H1 (cell line): Measurements from ENCODE around the gene ZNF33B. TPM values are rescaled to one million over a fixed set of nuclear protein-coding genes. Genes with fewer than 3 reads are reported as not detected.

Experiments
- CTCF ChIA-PET: fragments of 300-600 bp; sonication (Branson Sonifier 250); formaldehyde crosslinking; loops from one replicate; lab custom pipeline; 2021; ENCODE audit not compliant: partially characterized antibody; lab: Charles Lee
- POLR2A ChIA-PET: fragments of 300-600 bp; sonication (Branson Sonifier 250); formaldehyde crosslinking; loops from one replicate; lab custom pipeline; 2021; ENCODE audit warnings: inconsistent platforms; ENCODE audit not compliant: partially characterized antibody; lab: Charles Lee
- DNase-seq, 2 experiments: peaks; one replicate each; pipeline versions ENCODE4 v3.0.0 to v3.0.0-alpha.2; 2010 to 2022; ENCODE audit warnings: low spot score in 2 of 2, low read depth in 1 of 2, mixed read lengths in 1 of 2
- FAIRE-seq: peaks from 2 replicates; lab custom pipeline; 2011; peaks lifted over from hg19 to GRCh38; lab: Jason Lieb, UNC
- H2AFZ ChIP-seq: 2 replicates; pipeline ENCODE4 v1.8.1; 2012; ENCODE audit warnings: low read length, inconsistent platforms
- H2AK5ac ChIP-seq: 2 replicates; pipeline ENCODE4 v1.6.1; 2013; ENCODE audit warnings: low read depth, low read length
- H2BK120ac ChIP-seq: replicated peaks from 2 replicates; pipeline ENCODE3; 2013; ENCODE audit warnings: low read depth, low read length, inconsistent platforms
- H2BK12ac ChIP-seq: 2 replicates; pipeline ENCODE4 v1.6.1; 2013; ENCODE audit warnings: low read depth, low read length
- H2BK15ac ChIP-seq: 2 replicates; pipeline ENCODE4 v1.6.1; 2013; ENCODE audit warnings: low read length
- H2BK20ac ChIP-seq: 2 replicates; pipeline ENCODE4 v1.6.1; 2013; ENCODE audit warnings: low read length
- H2BK5ac ChIP-seq: 2 replicates; pipeline ENCODE4 v1.6.1; 2013; ENCODE audit warnings: low read depth, low read length
- H3K14ac ChIP-seq: 2 replicates; pipeline ENCODE4 v1.6.1; 2013; ENCODE audit warnings: inconsistent platforms; ENCODE audit not compliant: insufficient read length
- H3K18ac ChIP-seq: 2 replicates; pipeline ENCODE4 v1.6.1; 2013; ENCODE audit warnings: low read length; ENCODE audit errors: extremely low read depth
- H3K23ac ChIP-seq: 2 replicates; pipeline ENCODE4 v1.6.1; 2013; ENCODE audit warnings: inconsistent platforms; ENCODE audit not compliant: insufficient read length
- H3K23me2 ChIP-seq: 2 replicates; pipeline ENCODE4 v1.6.1; 2013; ENCODE audit warnings: low read depth, low read length
- H3K27ac ChIP-seq: 2 replicates; pipeline ENCODE4 v1.6.1; 2011; ENCODE audit warnings: low read depth, low read length, inconsistent platforms
- H3K27me3 ChIP-seq, 4 experiments: replicated peaks in 1 of 4; 1 replicate in 1 of 4; 2 replicates in 3 of 4; pipeline versions ENCODE4 v1.6.1 to v1.8.1; 2011 to 2013; ENCODE audit warnings: low read length in 3 of 4, mild to moderate bottlenecking in 3 of 4, inconsistent platforms in 2 of 4, mixed read lengths in 2 of 4, moderate library complexity in 1 of 4; ENCODE audit not compliant: control insufficient read depth in 3 of 4, insufficient read depth in 3 of 4; ENCODE audit errors: extremely low read depth in 1 of 4
- H3K36me3 ChIP-seq, 4 experiments: 2 replicates each; pipeline versions ENCODE4 v1.6.1 to v1.8.1; 2011 to 2013; ENCODE audit warnings: mild to moderate bottlenecking in 4 of 4, low read length in 3 of 4, moderate library complexity in 2 of 4, control low read depth in 1 of 4, inconsistent platforms in 1 of 4; ENCODE audit not compliant: insufficient read depth in 4 of 4, control insufficient read depth in 2 of 4
- H3K4ac ChIP-seq: replicated peaks from 2 replicates; pipeline ENCODE3; 2013; ENCODE audit warnings: low read length, low read depth, mixed read lengths, inconsistent platforms; ENCODE audit not compliant: insufficient read length
- H3K4me1 ChIP-seq, 4 experiments: replicated peaks in 1 of 4; 1 replicate in 1 of 4; 2 replicates in 3 of 4; pipeline versions ENCODE4 v1.6.1 to v1.8.1; 2011 to 2013; ENCODE audit warnings: low read length in 3 of 4, inconsistent platforms in 2 of 4, mixed read lengths in 1 of 4; ENCODE audit not compliant: insufficient read depth in 4 of 4, control insufficient read depth in 3 of 4
- H3K4me2 ChIP-seq, 2 experiments: 2 replicates each; pipeline versions ENCODE4 v1.6.1 to v1.8.1; 2011 to 2013; ENCODE audit warnings: low read depth in 2 of 2, low read length in 2 of 2, control low read depth in 1 of 2, inconsistent platforms in 1 of 2, mild to moderate bottlenecking in 1 of 2; ENCODE audit not compliant: insufficient read depth in 1 of 2
- H3K4me3 ChIP-seq, 4 experiments: fragments of 200-600, 300-600 bp in 1 of 4; sonication (generic), shearing (Covaris generic), sonication (Bioruptor Twin) in 1 of 4; 2 replicates each; pipeline versions ENCODE4 v1.5.1 to v1.8.1; 2011 to 2016; ENCODE audit warnings: low read length in 4 of 4, low read depth in 3 of 4, control low read depth in 2 of 4, inconsistent platforms in 2 of 4, mild to moderate bottlenecking in 2 of 4, mixed read lengths in 1 of 4, moderate library complexity in 1 of 4; ENCODE audit not compliant: insufficient read depth in 2 of 4; ENCODE audit errors: extremely low read depth in 1 of 4
- H3K56ac ChIP-seq: replicated peaks from 2 replicates; pipeline ENCODE3; 2013; ENCODE audit warnings: low read depth, mild to moderate bottlenecking, mixed read lengths, low read length, inconsistent platforms; ENCODE audit not compliant: insufficient read length
- H3K79me1 ChIP-seq: 2 replicates; pipeline ENCODE4 v1.6.1; 2013; ENCODE audit warnings: low read depth, low read length, control low read depth
- H3K79me2 ChIP-seq, 2 experiments: 2 replicates each; pipeline versions ENCODE4 v1.6.1 to v1.8.1; 2012 to 2013; ENCODE audit warnings: low read length in 2 of 2, mild to moderate bottlenecking in 2 of 2, inconsistent platforms in 1 of 2; ENCODE audit not compliant: insufficient read depth in 2 of 2, control insufficient read depth in 1 of 2
- H3K9ac ChIP-seq, 4 experiments: replicated peaks in 1 of 4; 1 replicate in 1 of 4; 2 replicates in 3 of 4; pipeline versions ENCODE4 v1.6.1 to v1.8.1; 2011 to 2013; ENCODE audit warnings: low read depth in 3 of 4, low read length in 3 of 4, control low read depth in 2 of 4, mild to moderate bottlenecking in 2 of 4, moderate library complexity in 2 of 4, inconsistent platforms in 1 of 4; ENCODE audit errors: extremely low read depth in 1 of 4
- H3K9me3 ChIP-seq, 2 experiments: 2 replicates each; pipeline versions ENCODE4 v1.6.1 to v1.8.1; 2012 to 2013; ENCODE audit warnings: mild to moderate bottlenecking in 2 of 2, moderate library complexity in 2 of 2, control low read depth in 1 of 2, inconsistent platforms in 1 of 2, low read depth in 1 of 2, low read length in 1 of 2, mixed read lengths in 1 of 2; ENCODE audit not compliant: insufficient read depth in 2 of 2
- H4K20me1 ChIP-seq, 2 experiments: replicated peaks in 1 of 2; 2 replicates each; pipeline versions ENCODE3 to v1.8.1; 2011 to 2013; ENCODE audit warnings: inconsistent platforms in 2 of 2, low read length in 2 of 2, mild to moderate bottlenecking in 1 of 2; ENCODE audit not compliant: insufficient read depth in 2 of 2, control insufficient read depth in 1 of 2
- H4K5ac ChIP-seq: 2 replicates; pipeline ENCODE4 v1.6.1; 2013; ENCODE audit warnings: low read length, low read depth, mixed read lengths, inconsistent platforms; ENCODE audit not compliant: insufficient read length
- H4K8ac ChIP-seq: 2 replicates; pipeline ENCODE4 v1.8.0; 2013; ENCODE audit warnings: mild to moderate bottlenecking, moderate library complexity, low read length, inconsistent platforms; ENCODE audit not compliant: insufficient read depth; ENCODE audit errors: extremely low read depth
- H4K91ac ChIP-seq: replicated peaks from 2 replicates; pipeline ENCODE3; 2013; ENCODE audit warnings: low read length, mixed read lengths, inconsistent platforms; ENCODE audit not compliant: insufficient read length
- WGBS, 2 experiments: shearing (Covaris generic) in 1 of 2; methylation state at CpG; one replicate each; pipeline versions ENCODE4 v1.1.6 to v1.1.7; 2013 to 2015; ENCODE audit warnings: low lambda C conversion rate in 2 of 2, mixed read lengths in 2 of 2, inconsistent platforms in 1 of 2, low coverage in 1 of 2, missing lambda C conversion rate in 1 of 2; ENCODE audit not compliant: insufficient replicate concordance in 2 of 2, insufficient coverage in 1 of 2, insufficient read length in 1 of 2; ENCODE audit errors: extremely low coverage in 1 of 2, missing lambda C conversion rate in 1 of 2; 5-methylcytosine and 5-hydroxymethylcytosine counted together
- polyA plus RNA-seq, 7 experiments: library from polyadenylated mRNA; depleted of rRNA in 3 of 7; stranded (reverse) in 5 of 7; unstranded in 2 of 7; fragments of >200 nt in 5 of 7; fragments of 200-250 nt in 2 of 7; gene quantifications; 1 replicate in 5 of 7; 2 replicates in 1 of 7; 4 replicates in 1 of 7; pipeline versions ENCODE4 v1.2.1 to v1.2.3, GENCODE V29; 2011 to 2013; ENCODE audit warnings: missing spikeins in 2 of 7, mixed read lengths in 2 of 7
- total RNA-seq: library from RNA; stranded (reverse); fragmentation: NEBNext Ultra II Directional; extraction: Animal tissue kit (Norgen Biotek cat#: 25700); gene quantifications from 2 replicates; pipeline ENCODE4 v1.2.1, GENCODE V29; 2021

ZNF33B gene
- total and polyA plus RNA-seq, 2 of the 8 experiments (the other 6 are each of a cell fraction or from before 2014, with no cell fraction given) = 10.7 to 33.4 TPM

DNA sequence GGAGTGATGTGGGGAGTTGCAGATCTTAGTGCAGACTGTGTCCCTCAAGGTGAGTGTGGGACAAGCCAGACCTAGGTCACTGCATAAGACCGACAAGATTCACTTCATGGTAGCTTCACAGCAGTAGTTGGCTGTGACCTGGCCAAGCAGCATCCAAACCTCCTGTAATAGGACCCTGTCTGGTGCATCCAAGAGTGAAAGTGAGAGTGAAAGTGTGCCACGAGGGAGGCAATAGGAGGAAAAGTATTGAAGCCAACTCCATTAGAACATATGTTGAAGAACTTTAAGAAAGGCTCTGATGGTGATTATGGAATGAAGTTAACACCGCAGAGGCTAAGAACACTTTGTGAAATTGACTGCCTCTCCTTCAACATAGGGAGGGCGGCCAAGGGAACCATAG, 7.8 kb upstream of the ZNF33B start:
- Histone ChIP-seq H3K18ac (no peak overlapping the region), H3K9me3 (peaks cover 18 to 44% of the 10 kb centered on the region in 2 experiments; a peak in 3 of 4 replicates), H3K23ac (no peak overlapping the region), H3K4me3 (no peak overlapping the region), H3K14ac (no peak overlapping the region), H2BK120ac (no peak overlapping the region), H2AFZ (no peak overlapping the region), H3K79me2 (no peaks in the 10 kb centered on the region; a peak in 1 of 4 replicates), H3K4me2 (no peak overlapping the region), H4K91ac (no peak overlapping the region), H3K4ac (no peak overlapping the region), H4K8ac (no peak overlapping the region), H2AK5ac (no peak overlapping the region), H3K4me1 (no peaks in the 10 kb centered on the region), H4K5ac (no peak overlapping the region), H3K79me1 (no peaks in the 10 kb centered on the region), H2BK5ac (no peak overlapping the region), H3K27ac (no peak overlapping the region), H3K23me2 (no peaks in the 10 kb centered on the region), H2BK20ac (no peak overlapping the region), H3K36me3 (no peaks in the 10 kb centered on the region), H4K20me1 (no peaks in the 10 kb centered on the region), H3K27me3 (no peaks in the 10 kb centered on the region), H2BK15ac (no peak overlapping the region), H3K56ac (no peak overlapping the region), H2BK12ac (no peak overlapping the region), H3K9ac (no peak overlapping the region)
- 92% methylated on average over 4 of the region's 4 CpGs; no CpG with 5 or more reads in 1 of the 2 experiments for WGBS, 2 experiments
- FAIRE-seq (no peak), DNase-seq (no peak)
- ChIA-PET POLR2A (no interaction called here), CTCF (no interaction called here)
